ENCODE data around the gene CD80. TPM values are rescaled to one million over a fixed set of nuclear protein-coding genes. Genes with fewer than 3 reads are reported as not detected.

Gene CD80
- total RNA-seq, 1 donor from 2014 or later = 6.8 TPM

GRCh38 chr3:119594066-119594465, 34.7 kb upstream of the CD80 start:
- peaks cover 3% of the 10 kb centered on the region for H3K9me3 Mint-ChIP-seq
- no peak overlapping the region for H3K4me3 Mint-ChIP-seq (ENCODE audit: low read depth)
- peaks cover 18% of the 10 kb centered on the region for H3K4me1 Mint-ChIP-seq (ENCODE audit: low read depth)
- DNase-seq (ENCODE audit: low spot score) = no peak
- peaks cover 10% of the 10 kb centered on the region for H3K36me3 Mint-ChIP-seq (ENCODE audit: low read depth)
- intact Hi-C loops (cut with micrococcal nuclease) = no loop called here
- H3K27me3 Mint-ChIP-seq (ENCODE audit: low read depth) = peaks cover 13% of the 10 kb centered on the region
- H3K27ac Mint-ChIP-seq = no peak overlapping the region

- H3K9me3 Mint-ChIP-seq = peaks cover 3% of the 10 kb centered on the region
- DNase-seq (ENCODE audit: low spot score) = no peak
- H3K36me3 Mint-ChIP-seq (ENCODE audit: low read depth) = peaks cover 14% of the 10 kb centered on the region
- peaks cover 22% of the 10 kb centered on the region for H3K4me1 Mint-ChIP-seq (ENCODE audit: low read depth)
- intact Hi-C loops (cut with micrococcal nuclease) = no loop called here
- peaks cover 13% of the 10 kb centered on the region for H3K27me3 Mint-ChIP-seq (ENCODE audit: low read depth)
- H3K27ac Mint-ChIP-seq = no peak overlapping the region
- H3K4me3 Mint-ChIP-seq (ENCODE audit: low read depth) = no peak overlapping the region
Measured at GRCh38 chr3:119592861-119593260, 33.4 kb upstream of the CD80 start.

DNA sequence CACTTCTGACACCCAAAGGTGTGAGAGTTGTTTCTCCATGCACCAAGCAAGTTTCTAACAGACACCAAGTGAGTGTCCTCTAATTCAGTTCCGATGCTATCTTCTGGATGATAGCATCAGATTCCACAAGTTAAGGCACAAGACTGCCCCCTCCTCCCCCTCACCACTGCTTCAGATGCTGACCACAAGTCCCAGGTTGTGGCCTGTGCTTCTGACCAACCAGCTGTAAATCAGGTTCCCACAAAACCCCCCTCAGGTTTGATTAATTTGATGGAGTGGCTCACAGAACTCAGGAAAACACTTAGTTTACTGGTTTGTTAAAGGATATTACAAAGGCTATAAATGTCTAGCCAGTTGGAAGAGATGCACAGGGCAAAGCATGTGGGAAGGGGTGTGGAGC, 31.3 kb upstream of the CD80 start:
- no peak overlapping the region for H3K27ac Mint-ChIP-seq
- H3K9me3 Mint-ChIP-seq = peaks cover 3% of the 10 kb centered on the region
- no peak for DNase-seq (ENCODE audit: low spot score)
- intact Hi-C loops (cut with micrococcal nuclease) = no loop called here
- H3K4me3 Mint-ChIP-seq (ENCODE audit: low read depth) = no peak overlapping the region
- peaks cover 25% of the 10 kb centered on the region for H3K4me1 Mint-ChIP-seq (ENCODE audit: low read depth)
- H3K36me3 Mint-ChIP-seq (ENCODE audit: low read depth) = peaks cover 17% of the 10 kb centered on the region
- peaks cover 13% of the 10 kb centered on the region for H3K27me3 Mint-ChIP-seq (ENCODE audit: low read depth)

GRCh38 chr3:119589102-119589773, 29.8 kb upstream of the CD80 start:
- DNase-seq (ENCODE audit: low spot score) = no peak
- Mint-ChIP-seq H3K27me3 (ENCODE audit: low read depth) (peaks cover 13% of the 10 kb centered on the region), H3K4me3 (ENCODE audit: low read depth) (no peak overlapping the region), H3K9me3 (peaks cover 3% of the 10 kb centered on the region), H3K36me3 (ENCODE audit: low read depth) (peaks cover 17% of the 10 kb centered on the region), H3K4me1 (ENCODE audit: low read depth) (peaks cover 25% of the 10 kb centered on the region), H3K27ac (no peak overlapping the region)
- intact Hi-C loops (cut with micrococcal nuclease) = loop anchor here (10.0 kb wide), 1 partner anchor 46 kb away; no protein-coding TSS in a partner anchor

GRCh38 chr3:119588112-119588511, 28.7 kb upstream of the CD80 start:
- no peak overlapping the region for H3K4me3 Mint-ChIP-seq (ENCODE audit: low read depth)
- intact Hi-C loops (cut with micrococcal nuclease) = loop anchor here (10.0 kb wide), 1 partner anchor 47 kb away; no protein-coding TSS in a partner anchor
- DNase-seq (ENCODE audit: low spot score) = no peak

DNA sequence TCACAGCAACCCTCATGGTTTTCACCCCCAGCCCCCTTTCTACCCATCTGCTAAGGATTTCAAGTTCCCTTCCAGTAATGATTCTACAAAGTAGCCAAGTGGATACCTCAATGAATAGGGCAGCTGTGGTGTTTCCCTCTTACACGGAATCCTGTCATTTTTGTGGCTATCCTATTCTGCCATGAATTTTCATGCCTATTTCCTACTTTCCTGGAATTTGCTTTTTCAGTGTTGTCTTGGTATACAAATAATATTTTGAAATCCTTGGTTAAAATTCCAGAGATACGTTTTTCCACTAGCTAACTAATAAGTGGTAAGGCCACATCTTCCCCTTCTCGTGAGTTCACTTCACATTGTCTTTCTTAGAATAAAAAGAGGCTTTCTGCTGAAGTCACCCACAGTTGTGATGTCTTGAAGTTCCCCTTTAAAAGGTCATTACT, 27.3 kb upstream of the CD80 start:
- intact Hi-C loops (cut with micrococcal nuclease) = loop anchor here (10.0 kb wide), 1 partner anchor 48 kb away; no protein-coding TSS in a partner anchor
- Mint-ChIP-seq H3K36me3 (ENCODE audit: low read depth) (peaks cover 17% of the 10 kb centered on the region), H3K4me1 (ENCODE audit: low read depth) (peaks cover 33% of the 10 kb centered on the region), H3K9me3 (peaks cover 3% of the 10 kb centered on the region), H3K27ac (no peak overlapping the region), H3K27me3 (ENCODE audit: low read depth) (peaks cover 6% of the 10 kb centered on the region), H3K4me3 (ENCODE audit: low read depth) (no peak overlapping the region)
- DNase-seq (ENCODE audit: low spot score) = no peak

More at GRCh38 chr3:119588112-119588511, 28.7 kb upstream of the CD80 start:
- H3K27ac Mint-ChIP-seq = peak overlapping the region; percentile 31
- peaks cover 11% of the 10 kb centered on the region for H3K27me3 Mint-ChIP-seq (ENCODE audit: low read depth)
- peaks cover 17% of the 10 kb centered on the region for H3K36me3 Mint-ChIP-seq (ENCODE audit: low read depth)
- peaks cover 3% of the 10 kb centered on the region for H3K9me3 Mint-ChIP-seq
- peaks cover 25% of the 10 kb centered on the region for H3K4me1 Mint-ChIP-seq (ENCODE audit: low read depth)

DNA sequence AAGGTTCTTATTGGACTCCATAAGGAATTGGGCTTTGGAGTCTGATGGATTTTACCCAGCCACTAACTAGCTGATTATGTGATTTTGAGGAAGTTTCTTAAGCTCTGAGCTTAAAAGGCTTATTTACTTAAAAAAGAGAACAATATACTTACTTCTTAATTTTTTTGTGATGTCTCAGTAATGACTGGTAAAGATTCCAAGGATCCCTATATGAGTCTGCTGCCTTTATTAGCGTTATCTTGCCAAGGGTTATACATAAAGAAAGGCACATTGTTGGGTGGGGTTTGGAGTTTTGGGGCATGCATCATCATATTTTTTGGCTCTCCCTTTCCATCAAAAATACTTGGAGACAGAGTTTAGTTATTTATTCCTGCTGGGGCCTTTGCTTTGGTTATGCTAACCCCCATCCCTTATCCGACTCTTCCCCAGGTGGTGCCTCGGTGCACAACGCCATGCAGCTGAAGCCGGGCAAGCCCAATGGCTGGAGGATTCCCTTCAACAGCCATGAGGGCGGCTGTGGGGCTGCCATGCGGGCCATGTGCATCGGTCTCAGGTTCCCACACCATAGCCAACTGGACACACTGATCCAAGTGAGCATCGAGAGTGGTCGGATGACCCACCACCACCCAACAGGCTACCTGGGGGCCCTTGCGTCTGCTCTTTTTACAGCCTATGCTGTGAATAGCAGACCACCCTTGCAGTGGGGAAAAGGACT, 26.6 kb upstream of the CD80 start:
- Mint-ChIP-seq H3K4me3 (ENCODE audit: low read depth) (no peak overlapping the region), H3K27me3 (ENCODE audit: low read depth) (peaks cover 6% of the 10 kb centered on the region), H3K4me1 (ENCODE audit: low read depth) (peaks cover 36% of the 10 kb centered on the region), H3K27ac (no peak overlapping the region), H3K9me3 (peaks cover 3% of the 10 kb centered on the region), H3K36me3 (ENCODE audit: low read depth) (peaks cover 17% of the 10 kb centered on the region)
- no peak for DNase-seq (ENCODE audit: low spot score)
- intact Hi-C loops (cut with micrococcal nuclease) = loop anchor here (10.0 kb wide), 1 partner anchor 49 kb away; no protein-coding TSS in a partner anchor

GRCh38 chr3:119585208-119585607, 25.8 kb upstream of the CD80 start:
- H3K4me3 Mint-ChIP-seq (ENCODE audit: low read depth) = no peak overlapping the region
- H3K36me3 Mint-ChIP-seq (ENCODE audit: low read depth) = peaks cover 15% of the 10 kb centered on the region
- no peak overlapping the region for H3K27ac Mint-ChIP-seq
- intact Hi-C loops (cut with micrococcal nuclease) = loop anchor here (10.0 kb wide), 1 partner anchor 50 kb away; no protein-coding TSS in a partner anchor
- DNase-seq (ENCODE audit: low spot score) = no peak
- H3K27me3 Mint-ChIP-seq (ENCODE audit: low read depth) = peaks cover 4% of the 10 kb centered on the region
- H3K9me3 Mint-ChIP-seq = peaks cover 3% of the 10 kb centered on the region
- H3K4me1 Mint-ChIP-seq (ENCODE audit: low read depth) = peaks cover 40% of the 10 kb centered on the region

- no peak overlapping the region for H3K4me3 Mint-ChIP-seq (ENCODE audit: low read depth)
- DNase-seq (ENCODE audit: low spot score) = no peak
- H3K4me1 Mint-ChIP-seq (ENCODE audit: low read depth) = peaks cover 28% of the 10 kb centered on the region
- H3K27ac Mint-ChIP-seq = peak overlapping the region; percentile 27
- intact Hi-C loops (cut with micrococcal nuclease) = loop anchor here (10.0 kb wide), 1 partner anchor 53 kb away; no protein-coding TSS in a partner anchor
- H3K9me3 Mint-ChIP-seq = no peaks in the 10 kb centered on the region
- H3K27me3 Mint-ChIP-seq (ENCODE audit: low read depth) = no peaks in the 10 kb centered on the region
- H3K36me3 Mint-ChIP-seq (ENCODE audit: low read depth) = peaks cover 4% of the 10 kb centered on the region
Measured at GRCh38 chr3:119582178-119582577, 22.8 kb upstream of the CD80 start.

DNA sequence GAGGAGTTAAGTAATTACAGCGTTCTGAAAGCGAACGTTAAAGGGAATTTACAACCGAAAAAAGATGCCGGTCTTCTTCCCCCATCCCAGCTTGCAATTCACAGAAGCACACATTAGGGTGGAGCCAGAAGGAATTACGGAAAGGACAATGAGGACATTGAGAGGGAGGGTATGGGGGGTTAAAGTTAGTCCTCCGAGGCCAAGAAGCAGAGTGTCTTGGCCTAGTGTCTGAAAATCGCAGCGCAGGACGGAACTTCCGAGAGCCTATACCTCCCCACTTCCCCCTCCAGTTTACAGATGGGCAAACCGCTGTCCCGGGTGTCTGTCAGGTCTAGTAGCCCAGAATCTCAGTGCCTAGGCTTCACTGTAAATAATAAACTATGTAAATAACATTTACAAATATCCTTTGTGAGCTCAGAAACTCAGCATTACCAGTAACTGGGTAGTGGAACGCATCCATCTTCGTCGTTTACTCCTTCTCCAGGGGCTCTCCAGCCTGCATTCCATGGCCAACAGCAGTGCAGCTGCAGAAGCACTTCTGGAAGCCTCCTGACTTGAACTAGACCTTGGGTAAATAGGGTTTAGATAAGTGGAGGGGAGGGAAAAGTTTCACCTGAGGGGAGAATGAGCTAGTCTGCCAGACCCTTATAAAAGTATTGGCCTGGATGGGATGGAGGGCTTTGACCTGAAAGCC, 20.8 kb upstream of the CD80 start:
- Mint-ChIP-seq H3K27ac (peak overlapping the region; percentile 85), H3K4me3 (ENCODE audit: low read depth) (peak overlapping the region; percentile 84), H3K27me3 (ENCODE audit: low read depth) (no peaks in the 10 kb centered on the region), H3K9me3 (no peaks in the 10 kb centered on the region), H3K36me3 (ENCODE audit: low read depth) (no peaks in the 10 kb centered on the region), H3K4me1 (ENCODE audit: low read depth) (peaks cover 25% of the 10 kb centered on the region)
- intact Hi-C loops (cut with micrococcal nuclease) = loop anchor here (1.0 to 10.0 kb wide), 2 partner anchors 55 to 117 kb away; partner anchors contain the start of gene TMEM39A
- DNase-seq (ENCODE audit: low spot score) = no peak

GRCh38 chr3:119579366-119580066, 20.1 kb upstream of the CD80 start, which contains the start of gene ADPRH:
TSS of gene ADPRH (plus strand) at chr3:119579492. CDS start at chr3:119582170, 2,678 bp downstream.
- Mint-ChIP-seq H3K27me3 (ENCODE audit: low read depth) (no peaks in the 10 kb centered on the region), H3K27ac (peak within 1 kb of the TSS; percentile 85), H3K9me3 (no peaks in the 10 kb centered on the region), H3K4me1 (ENCODE audit: low read depth) (peaks cover 26% of the 10 kb centered on the region), H3K36me3 (ENCODE audit: low read depth) (no peaks in the 10 kb centered on the region), H3K4me3 (ENCODE audit: low read depth) (peak within 1 kb of the TSS; percentile 84)
- DNase-seq (ENCODE audit: low spot score) = peak; percentile 44
- intact Hi-C loops (cut with micrococcal nuclease) = loop anchor here (1.0 to 10.0 kb wide), 4 partner anchors 17 to 116 kb away; partner anchors contain the start of genes COX17 and TMEM39A

GRCh38 chr3:119575507-119575906, 16.1 kb upstream of the CD80 start:
- Mint-ChIP-seq H3K36me3 (ENCODE audit: low read depth) (no peaks in the 10 kb centered on the region), H3K9me3 (no peaks in the 10 kb centered on the region), H3K27me3 (ENCODE audit: low read depth) (peaks cover 1% of the 10 kb centered on the region), H3K4me1 (ENCODE audit: low read depth) (peaks cover 14% of the 10 kb centered on the region), H3K4me3 (ENCODE audit: low read depth) (no peak overlapping the region), H3K27ac (no peak overlapping the region)
- no peak for DNase-seq (ENCODE audit: low spot score)
- intact Hi-C loops (cut with micrococcal nuclease) = loop anchor here (5.0 kb wide), 1 partner anchor 102 kb away; the partner anchor contains the start of gene COX17
